IMR-90 (cell line): ENCODE data around the gene TMEM256.

ENCODE experiments used
- MXI1 ChIP-seq: IDR thresholded peaks from 2 replicates; pipeline ENCODE4 v1.6.1; 2012; ENCODE audit warnings: low read depth, mild to moderate bottlenecking, low read length, moderate library complexity, borderline replicate concordance
- TF ChIP-seq, protein P1 (sequence below): conservative IDR thresholded peaks from 2 replicates; pipeline ENCODE4 v1.5.1; 2012; ENCODE audit warnings: mild to moderate bottlenecking, low read depth, low read length, improper control_type of control experiment

DNA sequence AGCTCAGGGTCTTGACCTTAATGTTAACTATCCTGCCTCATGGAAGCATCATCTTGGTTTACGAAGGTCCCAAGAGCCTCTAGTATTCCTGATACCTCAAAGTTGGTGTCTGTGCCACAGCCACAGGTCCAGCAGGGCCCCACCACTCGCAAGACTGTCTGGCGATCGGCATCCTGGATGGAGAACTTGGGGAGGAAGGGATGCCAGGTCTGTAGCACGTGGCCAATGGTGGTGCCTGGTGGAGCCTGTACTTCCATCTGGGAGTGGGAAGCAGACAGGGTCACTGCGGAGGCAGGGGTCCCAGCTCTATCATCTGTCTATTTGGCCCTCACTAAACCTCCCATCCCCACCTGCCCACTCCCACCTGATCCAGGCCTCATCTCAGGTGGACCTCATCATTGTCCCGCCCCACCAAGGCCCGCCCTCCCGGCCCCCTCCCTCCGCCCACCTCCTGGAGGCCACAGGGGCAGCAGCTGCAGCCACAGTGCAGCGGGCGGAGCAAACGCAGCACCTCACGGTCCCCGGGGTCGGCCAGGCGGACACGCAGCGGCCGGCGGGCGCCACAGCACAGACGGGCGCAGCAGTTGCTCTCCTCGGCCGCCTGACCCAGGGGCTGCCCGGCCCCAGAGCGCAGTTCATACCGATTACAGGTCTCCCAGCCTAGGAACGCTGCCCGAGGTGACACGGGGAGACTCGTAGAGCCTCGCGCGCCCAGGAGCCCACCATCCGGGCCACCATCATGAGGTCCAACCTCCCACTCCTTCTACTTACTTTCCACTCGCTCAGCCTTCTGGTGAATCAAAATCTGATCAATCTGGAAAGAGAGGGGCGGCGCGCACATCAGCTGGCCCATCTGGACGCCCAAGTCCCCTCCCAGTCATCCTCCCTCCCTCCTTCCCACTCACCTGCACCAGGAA lies 10.9 kb downstream of the TMEM256 start:
- no peak for TF ChIP-seq MXI1
- TF ChIP-seq, protein P1, sequence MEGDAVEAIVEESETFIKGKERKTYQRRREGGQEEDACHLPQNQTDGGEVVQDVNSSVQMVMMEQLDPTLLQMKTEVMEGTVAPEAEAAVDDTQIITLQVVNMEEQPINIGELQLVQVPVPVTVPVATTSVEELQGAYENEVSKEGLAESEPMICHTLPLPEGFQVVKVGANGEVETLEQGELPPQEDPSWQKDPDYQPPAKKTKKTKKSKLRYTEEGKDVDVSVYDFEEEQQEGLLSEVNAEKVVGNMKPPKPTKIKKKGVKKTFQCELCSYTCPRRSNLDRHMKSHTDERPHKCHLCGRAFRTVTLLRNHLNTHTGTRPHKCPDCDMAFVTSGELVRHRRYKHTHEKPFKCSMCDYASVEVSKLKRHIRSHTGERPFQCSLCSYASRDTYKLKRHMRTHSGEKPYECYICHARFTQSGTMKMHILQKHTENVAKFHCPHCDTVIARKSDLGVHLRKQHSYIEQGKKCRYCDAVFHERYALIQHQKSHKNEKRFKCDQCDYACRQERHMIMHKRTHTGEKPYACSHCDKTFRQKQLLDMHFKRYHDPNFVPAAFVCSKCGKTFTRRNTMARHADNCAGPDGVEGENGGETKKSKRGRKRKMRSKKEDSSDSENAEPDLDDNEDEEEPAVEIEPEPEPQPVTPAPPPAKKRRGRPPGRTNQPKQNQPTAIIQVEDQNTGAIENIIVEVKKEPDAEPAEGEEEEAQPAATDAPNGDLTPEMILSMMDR: no peak
